Lower leg skin (tissue), 3 donors: ENCODE data around the gene OST4.

ENCODE experiments used
- CTCF ChIP-seq, 3 donors: fragments of 450-650 bp; IDR thresholded peaks; one replicate each; pipeline ENCODE4 v1.5.1; 2016; ENCODE audit warnings: antibody characterized with exemption in 3 of 3, mild to moderate bottlenecking in 3 of 3, moderate library complexity in 2 of 3
- POLR2A ChIP-seq, 2 donors: fragments of 450-650 bp; IDR thresholded peaks; one replicate each; pipeline ENCODE4 v1.6.1; 2016 to 2017; ENCODE audit warnings: antibody characterized with exemption in 2 of 2, mild to moderate bottlenecking in 1 of 2, moderate library complexity in 1 of 2

DNA sequence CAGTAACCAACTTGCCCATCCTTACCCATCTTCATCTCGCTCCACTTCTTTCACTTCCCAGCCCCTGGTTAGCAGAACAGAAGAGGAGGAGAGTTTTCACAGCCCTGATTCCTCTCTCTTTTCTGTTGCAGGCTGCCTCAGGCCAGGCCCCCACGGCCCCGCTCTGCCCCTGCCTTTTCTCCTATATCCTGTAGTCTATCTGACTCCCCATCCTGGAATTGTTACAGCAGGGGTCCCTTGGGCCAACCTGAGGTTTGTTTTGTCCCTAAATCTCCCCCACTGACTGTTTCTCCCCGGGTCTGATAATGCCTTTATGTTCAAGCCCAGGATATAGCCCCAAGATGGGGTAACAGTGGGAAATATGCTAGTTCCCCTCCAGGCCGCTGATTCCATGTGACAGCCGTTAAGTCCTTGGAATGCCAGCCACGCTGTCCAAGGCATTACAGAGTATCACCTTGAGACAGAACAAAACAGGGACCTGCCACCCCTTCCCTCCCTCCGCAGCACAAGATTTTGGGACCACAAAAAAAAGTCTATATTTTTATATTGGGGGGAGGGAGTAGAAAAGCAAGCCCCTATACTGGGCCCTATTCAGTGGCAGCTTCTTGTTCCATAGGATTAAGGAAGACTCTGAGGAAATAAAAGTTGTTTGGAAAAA is 1.4 kb downstream of the OST4 start:
- TF ChIP-seq POLR2A (IDR thresholded peaks at IDR 0.05) = no peak
- TF ChIP-seq CTCF (IDR thresholded peaks at IDR 0.05) = no peak
